Neuronal stem cell (in vitro differentiated cells): Measurements from ENCODE around the gene PHF14.
A peak's percentile ranks its signal among the peaks of the same experiment; 100 is the strongest.
"Not testable (repeated sequence)": the region's sequence is repeated elsewhere in the genome, so short reads cannot be mapped to it uniquely, and the experiment has no call there.

ENCODE experiments used
- DNase-seq: peaks from one replicate; pipeline ENCODE4 v3.0.0-alpha.2; 2013; ENCODE audit warnings: low spot score
- H2AFZ ChIP-seq: one replicate; pipeline ENCODE4 v1.6.1; 2013; ENCODE audit warnings: mild to moderate bottlenecking, low read length, inconsistent platforms
- H2AK5ac ChIP-seq: 2 replicates; pipeline ENCODE4 v1.6.1; 2013; ENCODE audit warnings: low read depth, mild to moderate bottlenecking, inconsistent platforms, low read length, moderate library complexity, mixed read lengths
- H2BK120ac ChIP-seq: 2 replicates; pipeline ENCODE4 v1.6.1; 2013; ENCODE audit warnings: low read depth, mild to moderate bottlenecking, inconsistent platforms, low read length, moderate library complexity, mixed read lengths
- H2BK12ac ChIP-seq: one replicate; pipeline ENCODE4 v1.6.1; 2013; ENCODE audit warnings: low read length, inconsistent platforms
- H2BK15ac ChIP-seq: 2 replicates; pipeline ENCODE4 v1.6.1; 2013; ENCODE audit warnings: mild to moderate bottlenecking, low read length, inconsistent platforms, mixed read lengths
- H2BK5ac ChIP-seq: one replicate; pipeline ENCODE4 v1.6.1; 2013; ENCODE audit warnings: inconsistent platforms, mild to moderate bottlenecking, low read length, moderate library complexity
- H3K14ac ChIP-seq: one replicate; pipeline ENCODE4 v1.6.1; 2013; ENCODE audit warnings: low read length, inconsistent platforms
- H3K18ac ChIP-seq: 2 replicates; pipeline ENCODE4 v1.6.1; 2013; ENCODE audit warnings: low read length, inconsistent platforms
- H3K23ac ChIP-seq: 2 replicates; pipeline ENCODE4 v1.6.1; 2013; ENCODE audit warnings: low read depth, mild to moderate bottlenecking, mixed read lengths, low read length, inconsistent platforms; ENCODE audit not compliant: poor library complexity
- H3K27ac ChIP-seq: replicated peaks from 3 replicates; pipeline ENCODE4 v1.5.1; 2013; ENCODE audit warnings: low read length, inconsistent platforms
- H3K27me3 ChIP-seq, 3 experiments: 2 replicates each; pipeline ENCODE4 v1.6.1; 2013; ENCODE audit warnings: low read length in 3 of 3, mild to moderate bottlenecking in 2 of 3, inconsistent platforms in 1 of 3, low read depth in 1 of 3, mixed read lengths in 1 of 3, moderate library complexity in 1 of 3; ENCODE audit not compliant: control insufficient read depth in 3 of 3, insufficient read depth in 3 of 3
- H3K36me3 ChIP-seq, 2 donors: replicated peaks in 1 of 2; 2 replicates each; pipeline ENCODE4 v1.6.1; 2013; ENCODE audit warnings: low read length in 2 of 2; ENCODE audit not compliant: control insufficient read depth in 2 of 2, insufficient read depth in 2 of 2
- H3K4ac ChIP-seq: 2 replicates; pipeline ENCODE4 v1.6.1; 2013; ENCODE audit warnings: inconsistent platforms, mild to moderate bottlenecking, low read length, moderate library complexity
- H3K4me1 ChIP-seq, 2 donors: 1 replicate in 1 of 2; 2 replicates in 1 of 2; pipeline ENCODE4 v1.6.1; 2013; ENCODE audit warnings: low read length in 2 of 2, low read depth in 1 of 2; ENCODE audit not compliant: control insufficient read depth in 2 of 2, insufficient read depth in 1 of 2
- H3K4me2 ChIP-seq: one replicate; pipeline ENCODE4 v1.6.1; 2013; ENCODE audit warnings: mild to moderate bottlenecking, low read length, inconsistent platforms; ENCODE audit not compliant: insufficient read depth, poor library complexity, severe bottlenecking
- H3K4me3 ChIP-seq, 2 donors: 2 replicates each; pipeline ENCODE4 v1.5.1; 2013; ENCODE audit warnings: low read length in 2 of 2, mild to moderate bottlenecking in 2 of 2, inconsistent platforms in 1 of 2, moderate library complexity in 1 of 2
- H3K79me1 ChIP-seq: one replicate; pipeline ENCODE4 v1.6.1; 2013; ENCODE audit warnings: low read depth, mild to moderate bottlenecking, inconsistent platforms, low read length, moderate library complexity
- H3K9ac ChIP-seq: one replicate; pipeline ENCODE4 v1.6.1; 2013; ENCODE audit warnings: mild to moderate bottlenecking, low read depth, low read length, inconsistent platforms; ENCODE audit not compliant: poor library complexity
- H3K9me3 ChIP-seq, 2 donors: replicated peaks in 1 of 2; 2 replicates each; pipeline versions ENCODE3 to v1.6.1; 2013; ENCODE audit warnings: low read length in 2 of 2, mild to moderate bottlenecking in 2 of 2, inconsistent platforms in 1 of 2, low read depth in 1 of 2, mixed read lengths in 1 of 2, moderate library complexity in 1 of 2; ENCODE audit not compliant: control insufficient read depth in 2 of 2, insufficient read depth in 1 of 2
- H4K8ac ChIP-seq: one replicate; pipeline ENCODE4 v1.6.1; 2013; ENCODE audit warnings: low read depth, mild to moderate bottlenecking, inconsistent platforms, low read length, moderate library complexity
- H4K91ac ChIP-seq: one replicate; pipeline ENCODE4 v1.6.1; 2013; ENCODE audit warnings: low read length, low read depth, mild to moderate bottlenecking, inconsistent platforms; ENCODE audit not compliant: poor library complexity
- WGBS, 2 donors: extraction: QIAGEN DNeasy Blood & Tissue Kit; methylation state at CpG; one replicate each; pipeline ENCODE4 v1.1.7; 2013; ENCODE audit warnings: missing lambda C conversion rate in 2 of 2, mixed read lengths in 1 of 2; ENCODE audit not compliant: insufficient read length in 2 of 2, insufficient replicate concordance in 1 of 2; ENCODE audit errors: extremely low coverage in 2 of 2; 5-methylcytosine and 5-hydroxymethylcytosine counted together

The PHF14 gene

DNA sequence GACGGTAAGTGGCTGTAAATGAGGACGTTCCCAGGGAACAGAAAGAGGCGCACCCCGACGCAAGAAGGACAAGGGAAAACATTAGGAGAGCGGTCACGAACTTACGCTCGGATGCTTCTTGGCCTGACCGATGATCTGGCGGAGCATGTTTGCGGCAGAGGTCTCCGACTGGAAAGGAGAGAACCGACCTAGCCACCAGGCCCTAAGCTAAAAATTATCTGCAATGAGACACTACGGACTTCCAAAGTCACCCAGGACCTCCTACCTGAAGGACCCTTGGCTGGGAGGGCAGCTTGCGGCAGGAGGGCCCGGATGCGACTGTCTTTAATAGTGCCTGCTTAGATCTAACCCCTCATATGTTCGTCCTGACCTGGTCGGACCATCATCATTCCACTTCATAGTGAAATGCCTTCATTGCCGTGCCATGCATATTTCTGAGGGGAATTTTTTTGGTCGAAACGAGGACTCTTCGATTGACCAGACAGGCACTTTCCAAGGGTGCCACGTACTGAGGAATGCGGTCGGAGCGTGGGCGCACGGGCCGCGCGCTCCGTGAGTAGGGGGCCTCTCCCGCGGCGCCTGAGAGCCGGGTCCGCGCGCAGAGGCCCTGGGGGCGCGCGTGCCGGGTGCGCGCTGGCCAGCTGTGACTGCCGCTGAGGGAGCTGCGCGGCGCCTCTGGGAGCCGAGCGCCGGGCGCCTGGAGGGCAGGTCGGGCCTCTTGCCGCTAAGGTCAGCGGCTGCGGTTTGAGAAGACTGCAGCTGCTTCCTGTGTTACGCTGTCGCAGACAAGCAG is 33.6 kb upstream of the PHF14 start:
- no CpG with 5 or more reads among the region's 61 CpGs for WGBS, 2 donors
- Histone ChIP-seq H3K4me1 (peaks cover 0 to 1% of the 10 kb centered on the region in 2 donors), H3K79me1 (no peaks in the 10 kb centered on the region)

DNA sequence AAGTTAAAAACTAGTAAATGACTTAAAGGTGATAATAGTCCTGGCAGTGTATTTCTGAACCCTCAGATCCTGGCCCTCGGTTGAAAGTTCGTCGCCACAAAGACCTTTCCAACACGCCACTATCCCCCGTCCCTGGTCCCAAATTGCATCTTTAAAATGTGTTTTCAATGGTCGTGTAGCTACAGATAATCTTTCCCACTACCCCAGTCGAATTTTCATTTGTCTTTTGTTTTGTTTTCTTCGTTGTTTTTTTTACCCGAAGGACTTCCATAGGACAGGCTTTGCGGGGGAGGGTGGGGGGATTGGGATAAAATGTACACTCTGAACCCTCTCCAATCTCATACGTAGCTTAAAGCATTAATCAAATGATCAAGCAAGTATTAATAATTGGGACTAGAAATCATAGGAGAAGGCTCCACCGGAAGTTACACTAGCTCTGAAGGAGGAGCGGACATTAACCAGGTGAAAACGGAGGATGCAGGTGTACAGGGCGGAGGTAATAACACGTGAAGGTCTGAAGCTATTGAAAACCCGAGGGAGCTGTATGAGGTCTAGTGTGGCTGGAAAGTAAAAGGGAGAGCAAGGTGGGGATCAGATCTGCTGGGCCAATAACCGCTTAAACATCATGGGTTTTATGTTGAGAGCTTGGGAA is 32.8 kb upstream of the PHF14 start:
- Histone ChIP-seq H3K4ac (no peak overlapping the region), H2AK5ac (no peak overlapping the region), H3K36me3 (peaks cover 2 to 30% of the 10 kb centered on the region in 2 donors), H2BK15ac (no peak overlapping the region), H2BK12ac (no peak overlapping the region), H3K18ac (peak overlapping the region; percentile 86), H2BK120ac (no peak overlapping the region), H3K27ac (peak overlapping the region; percentile 28), H3K4me1 (peaks cover 0 to 1% of the 10 kb centered on the region in 2 donors), H2BK5ac (no peak overlapping the region), H3K4me3 (peak overlapping the region; percentile 53 to 72), H3K9ac (peak overlapping the region; percentile 57), H3K4me2 (peak overlapping the region; percentile 69), H3K9me3 (no peaks in the 10 kb centered on the region), H2AFZ (peak overlapping the region; percentile 81), H4K8ac (no peak overlapping the region), H3K14ac (no peak overlapping the region), H3K79me1 (no peaks in the 10 kb centered on the region), H4K91ac (no peak overlapping the region), H3K23ac (peak overlapping the region; percentile 95), H3K27me3 (no peaks in the 10 kb centered on the region)
- no CpG with 5 or more reads among the region's 18 CpGs for WGBS, 2 donors
- DNase-seq = no peak

More for the DNA sequence above, 33.6 kb upstream of the PHF14 start:
- H3K14ac ChIP-seq = peak overlapping the region; percentile 47
- H3K18ac ChIP-seq = peak overlapping the region; percentile 97
- no peaks in the 10 kb centered on the region for H3K9me3 ChIP-seq
- H3K9ac ChIP-seq = peak overlapping the region; percentile 91
- H3K36me3 ChIP-seq = peaks cover 7 to 37% of the 10 kb centered on the region in 2 donors
- peak overlapping the region; percentile 31 for H4K91ac ChIP-seq
- H2AFZ ChIP-seq = peak overlapping the region; percentile 81
- H3K27ac ChIP-seq = peak overlapping the region; percentile 86
- no peak overlapping the region for H3K4ac ChIP-seq
- DNase-seq = peak; percentile 93
- H3K27me3 ChIP-seq = no peaks in the 10 kb centered on the region
- H2BK15ac ChIP-seq = no peak overlapping the region
- peak overlapping the region; percentile 69 for H3K4me2 ChIP-seq
- H2BK5ac ChIP-seq = peak overlapping the region; percentile 33
- no peak overlapping the region for H4K8ac ChIP-seq
- no peak overlapping the region for H2BK120ac ChIP-seq
- no peak overlapping the region for H2BK12ac ChIP-seq
- no peak overlapping the region for H2AK5ac ChIP-seq
- H3K23ac ChIP-seq = peak overlapping the region; percentile 97
- peak overlapping the region; percentile 53 to 91 for H3K4me3 ChIP-seq

DNA sequence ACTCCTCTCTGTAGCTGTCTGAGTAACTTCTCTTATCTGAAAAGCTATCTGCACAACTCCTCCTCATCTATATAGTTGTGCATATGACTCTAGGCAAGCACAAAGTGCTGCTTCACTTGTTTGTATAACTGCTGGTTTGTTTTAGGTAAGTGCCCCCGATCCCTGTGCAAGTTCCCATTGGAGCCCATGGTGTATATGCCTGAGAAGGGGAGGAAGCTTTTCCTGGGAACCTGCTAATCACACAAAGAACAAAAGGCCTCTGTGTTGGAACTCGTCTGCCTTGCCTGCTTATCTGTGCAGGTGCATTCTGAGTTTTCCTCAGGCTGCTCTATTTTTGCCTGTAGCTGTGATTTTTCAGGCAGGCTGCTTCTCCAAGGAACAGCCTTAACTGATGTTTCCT is 23.2 kb upstream of the PHF14 start:
- Histone ChIP-seq H3K79me1 (no peaks in the 10 kb centered on the region), H4K8ac (no peak overlapping the region), H2BK12ac (no peak overlapping the region), H3K4me1 (no peaks in the 10 kb centered on the region), H2BK15ac (no peak overlapping the region), H3K27ac (no peak overlapping the region), H2BK5ac (no peak overlapping the region), H3K18ac (no peak overlapping the region), H3K27me3 (no peaks in the 10 kb centered on the region), H2AK5ac (no peak overlapping the region), H2AFZ (no peak overlapping the region), H3K23ac (no peak overlapping the region), H3K36me3 (no peaks in the 10 kb centered on the region), H3K14ac (no peak overlapping the region), H3K4me2 (no peak overlapping the region), H3K9ac (no peak overlapping the region), H3K4me3 (no peak overlapping the region), H3K9me3 (peaks cover 2 to 4% of the 10 kb centered on the region in 2 donors), H2BK120ac (no peak overlapping the region), H3K4ac (no peak overlapping the region), H4K91ac (no peak overlapping the region)
- WGBS, 2 donors = no CpG with 5 or more reads among the region's 2 CpGs
- DNase-seq = no peak

DNA sequence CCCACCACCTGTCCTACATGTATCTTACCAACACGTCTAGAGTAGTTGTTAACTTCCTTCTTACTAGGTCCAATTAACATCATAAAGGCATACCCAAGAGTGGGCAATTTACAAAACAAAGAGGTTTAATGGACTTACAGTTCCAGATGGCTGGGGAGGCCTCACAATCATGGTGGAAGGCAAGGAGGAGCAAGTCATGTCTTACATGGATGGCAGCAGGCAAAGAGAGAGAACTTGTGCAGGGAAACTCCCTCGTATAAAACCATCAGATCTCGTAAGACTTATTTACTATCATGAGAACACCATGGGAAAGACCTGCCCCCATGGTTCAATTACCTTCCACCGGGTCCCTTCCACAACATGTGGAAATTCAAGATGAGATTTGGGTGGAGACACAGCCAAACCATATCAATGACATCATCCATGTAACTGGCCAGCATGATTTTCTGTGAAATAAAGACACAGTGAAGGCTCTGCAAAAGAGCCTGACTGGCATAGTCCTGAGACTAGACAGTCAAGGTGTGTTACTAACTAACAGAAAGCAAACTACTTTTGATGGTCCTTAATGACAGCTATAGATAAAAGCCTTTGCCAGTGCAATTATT is 22.6 kb upstream of the PHF14 start:
- H3K27me3 ChIP-seq, H3K4me3 ChIP-seq, H2AK5ac ChIP-seq, H3K27ac ChIP-seq, H3K36me3 ChIP-seq, H3K4me2 ChIP-seq, H3K9me3 ChIP-seq, H3K23ac ChIP-seq, H3K4ac ChIP-seq, H4K8ac ChIP-seq, H2AFZ ChIP-seq, H3K18ac ChIP-seq, H2BK12ac ChIP-seq, H3K9ac ChIP-seq, H3K4me1 ChIP-seq, H2BK15ac ChIP-seq, DNase-seq, H4K91ac ChIP-seq, H2BK120ac ChIP-seq, H3K14ac ChIP-seq, H3K79me1 ChIP-seq, H2BK5ac ChIP-seq: not testable (repeated sequence)
- WGBS, 2 donors = no CpG with 5 or more reads among the region's 4 CpGs
